ENCODE data around the gene MED29.
A peak's percentile ranks its signal among the peaks of the same experiment; 100 is the strongest.

The MED29 gene

GRCh38 chr19:39390751-39391437 lies at the start of gene MED29, which contains the start of gene PAF1:
MED29 (plus strand) TSS chr19:39391378; CDS start chr19:39391423, 45 bp downstream.
PAF1 (minus strand) TSS chr19:39391106; CDS start chr19:39390864, 242 bp downstream.
- peak; percentile 99 for DNase-seq (ENCODE audit: low spot score)

- peak; percentile 99 for DNase-seq (ENCODE audit: low spot score)
These were observed 49.2 kb upstream of the MED29 start, which contains the start of gene SAMD4B for GRCh38 chr19:39341719-39342604. SAMD4B (plus strand) TSS chr19:39342421; CDS start chr19:39356894, 14,473 bp downstream.

- peak; percentile 51 for DNase-seq (ENCODE audit: low spot score)
These were observed 48.4 kb upstream of the MED29 start for GRCh38 chr19:39342647-39343305.

- no peak for DNase-seq (ENCODE audit: low spot score)
These were observed 45.2 kb upstream of the MED29 start for GRCh38 chr19:39345956-39346355.

GRCh38 chr19:39347332-39348164 lies 43.6 kb upstream of the MED29 start:
- no peak for DNase-seq (ENCODE audit: low spot score)

GRCh38 chr19:39349326-39349725 lies 41.9 kb upstream of the MED29 start:
- no peak for DNase-seq (ENCODE audit: low spot score)

- no peak for DNase-seq (ENCODE audit: low spot score)
These were observed 41.0 kb upstream of the MED29 start for GRCh38 chr19:39350156-39350555.

GRCh38 chr19:39351537-39352064 lies 39.6 kb upstream of the MED29 start:
- peak; percentile 64 for DNase-seq (ENCODE audit: low spot score)

GRCh38 chr19:39352381-39353255 lies 38.6 kb upstream of the MED29 start:
- no peak for DNase-seq (ENCODE audit: low spot score)

- DNase-seq (ENCODE audit: low spot score): no peak
These were observed 35.9 kb upstream of the MED29 start for GRCh38 chr19:39355253-39355652.

GRCh38 chr19:39356073-39356472 lies 35.1 kb upstream of the MED29 start:
- no peak for DNase-seq (ENCODE audit: low spot score)

- no peak for DNase-seq (ENCODE audit: low spot score)
These were observed 34.5 kb upstream of the MED29 start for GRCh38 chr19:39356647-39357046.

- DNase-seq (ENCODE audit: low spot score): no peak
These were observed 32.2 kb upstream of the MED29 start for GRCh38 chr19:39359026-39359425.

GRCh38 chr19:39360599-39360998 lies 30.6 kb upstream of the MED29 start:
- no peak for DNase-seq (ENCODE audit: low spot score)

GRCh38 chr19:39362682-39363657 lies 28.2 kb upstream of the MED29 start:
- peak; percentile 43 for DNase-seq (ENCODE audit: low spot score)

- peak; percentile 46 for DNase-seq (ENCODE audit: low spot score)
These were observed 27.2 kb upstream of the MED29 start for GRCh38 chr19:39363901-39364457.

GRCh38 chr19:39365531-39365930 lies 25.6 kb upstream of the MED29 start:
- DNase-seq (ENCODE audit: low spot score): no peak

- DNase-seq (ENCODE audit: low spot score): no peak
These were observed 22.0 kb upstream of the MED29 start for GRCh38 chr19:39369200-39369599.

- no peak for DNase-seq (ENCODE audit: low spot score)
These were observed 20.4 kb upstream of the MED29 start for GRCh38 chr19:39370735-39371134.

Data from AG08396 (cell line).